HG02981 (cell line): ENCODE measurements around the gene LRRC49.

Experiments
- ATAC-seq: cut with Tn5 transposase; IDR thresholded peaks from one replicate; pipeline ENCODE4 v1.9.1; 2021; ENCODE audit warnings: mild to moderate bottlenecking, moderate library complexity; ENCODE audit not compliant: unreplicated experiment

LRRC49 gene

GRCh38 chr15:71049706-71050422 lies 157.2 kb downstream of the LRRC49 start:
- ATAC-seq = no peak

GRCh38 chr15:71050461-71050860 lies 157.8 kb downstream of the LRRC49 start:
- no peak for ATAC-seq

GRCh38 chr15:71051539-71051938 lies 158.9 kb downstream of the LRRC49 start:
- no peak for ATAC-seq

GRCh38 chr15:71052356-71052755 lies 159.7 kb downstream of the LRRC49 start:
- no peak for ATAC-seq

- ATAC-seq = no peak
These were observed 161.8 kb downstream of the LRRC49 start for GRCh38 chr15:71054286-71054952.

GRCh38 chr15:71055461-71055860 lies 162.8 kb downstream of the LRRC49 start:
- no peak for ATAC-seq

- ATAC-seq = no peak
These were observed 163.5 kb downstream of the LRRC49 start for GRCh38 chr15:71056111-71056510.

- no peak for ATAC-seq
These were observed 164.5 kb downstream of the LRRC49 start for GRCh38 chr15:71057143-71057542.

GRCh38 chr15:71057581-71057980 lies 165.0 kb downstream of the LRRC49 start:
- ATAC-seq = no peak

- no peak for ATAC-seq
These were observed 168.4 kb downstream of the LRRC49 start for GRCh38 chr15:71060983-71061382.

- ATAC-seq = no peak
These were observed 174.4 kb downstream of the LRRC49 start for GRCh38 chr15:71066983-71067382.

- ATAC-seq = no peak
These were observed 177.1 kb downstream of the LRRC49 start for GRCh38 chr15:71069693-71070092.

GRCh38 chr15:71071529-71071928 lies 178.9 kb downstream of the LRRC49 start:
- no peak for ATAC-seq

- no peak for ATAC-seq
These were observed 179.8 kb downstream of the LRRC49 start for GRCh38 chr15:71072423-71072822.

- ATAC-seq = no peak
These were observed 186.0 kb downstream of the LRRC49 start for GRCh38 chr15:71078506-71079207.

- ATAC-seq = no peak
These were observed 186.8 kb downstream of the LRRC49 start for GRCh38 chr15:71079208-71080044.

- no peak for ATAC-seq
These were observed 187.5 kb downstream of the LRRC49 start for GRCh38 chr15:71080166-71080565.

- no peak for ATAC-seq
These were observed 188.1 kb downstream of the LRRC49 start for GRCh38 chr15:71080705-71081104.

GRCh38 chr15:71082803-71083202 lies 190.2 kb downstream of the LRRC49 start:
- no peak for ATAC-seq

- no peak for ATAC-seq
These were observed 190.7 kb downstream of the LRRC49 start for GRCh38 chr15:71083349-71083748.

GRCh38 chr15:71084264-71084663 lies 191.6 kb downstream of the LRRC49 start:
- ATAC-seq = no peak
